H9 (cell line): Measurements from ENCODE around the gene DDX39A. TPM values are rescaled to one million over a fixed set of nuclear protein-coding genes. Genes with fewer than 3 reads are reported as not detected.

Source experiments
- DNase-seq: peaks from one replicate; pipeline ENCODE4 v3.0.0-alpha.2; 2017
- H2AFZ ChIP-seq: one replicate; pipeline ENCODE4 v1.6.1; 2013; ENCODE audit warnings: mild to moderate bottlenecking, low read length, control low read depth, moderate library complexity
- H2AK5ac ChIP-seq: 2 replicates; pipeline ENCODE4 v1.6.1; 2013; ENCODE audit warnings: low read length, control low read depth, mixed read lengths; ENCODE audit not compliant: insufficient read length
- H2BK120ac ChIP-seq: one replicate; pipeline ENCODE4 v1.6.1; 2013; ENCODE audit warnings: low read depth, mild to moderate bottlenecking, low read length, control low read depth, inconsistent platforms; ENCODE audit not compliant: poor library complexity, severe bottlenecking
- H2BK12ac ChIP-seq: 2 replicates; pipeline ENCODE4 v1.6.1; 2013; ENCODE audit warnings: low read length, control low read depth, mixed read lengths, low read depth; ENCODE audit not compliant: insufficient read length
- H2BK15ac ChIP-seq: 2 replicates; pipeline ENCODE4 v1.6.1; 2013; ENCODE audit warnings: low read depth, low read length, control low read depth
- H2BK20ac ChIP-seq: one replicate; pipeline ENCODE4 v1.6.1; 2013; ENCODE audit warnings: low read depth, mild to moderate bottlenecking, low read length, control low read depth, inconsistent platforms; ENCODE audit not compliant: poor library complexity, severe bottlenecking
- H2BK5ac ChIP-seq: 2 replicates; pipeline ENCODE4 v1.6.1; 2013; ENCODE audit warnings: low read length, control low read depth, mixed read lengths; ENCODE audit not compliant: insufficient read length
- H3K14ac ChIP-seq: 2 replicates; pipeline ENCODE4 v1.6.1; 2013; ENCODE audit warnings: low read length, control low read depth; ENCODE audit not compliant: insufficient read depth
- H3K18ac ChIP-seq: 2 replicates; pipeline ENCODE4 v1.6.1; 2013; ENCODE audit warnings: low read depth, mild to moderate bottlenecking, mixed read lengths, low read length, control low read depth; ENCODE audit not compliant: insufficient read length
- H3K23ac ChIP-seq: 2 replicates; pipeline ENCODE4 v1.6.1; 2013; ENCODE audit warnings: low read length, control low read depth, mixed read lengths, low read depth; ENCODE audit not compliant: insufficient read length
- H3K23me2 ChIP-seq: 2 replicates; pipeline ENCODE4 v1.6.1; 2013; ENCODE audit warnings: low read depth, mild to moderate bottlenecking, mixed read lengths, low read length, control low read depth; ENCODE audit not compliant: insufficient read length, poor library complexity, severe bottlenecking
- H3K27ac ChIP-seq: 2 replicates; pipeline ENCODE4 v1.5.1; 2013; ENCODE audit warnings: low read length, control low read depth, mixed read lengths, low read depth; ENCODE audit not compliant: insufficient read length
- H3K27me3 ChIP-seq: 2 replicates; pipeline ENCODE4 v1.6.1; 2013; ENCODE audit warnings: low read length, control low read depth, inconsistent platforms; ENCODE audit not compliant: insufficient read depth
- H3K4ac ChIP-seq: 2 replicates; pipeline ENCODE4 v1.6.1; 2013; ENCODE audit warnings: low read depth, mild to moderate bottlenecking, control low read depth, inconsistent platforms, low read length, moderate library complexity
- H3K4me1 ChIP-seq: 2 replicates; pipeline ENCODE4 v1.6.1; 2013; ENCODE audit warnings: low read length, control low read depth, inconsistent platforms; ENCODE audit not compliant: insufficient read depth
- H3K4me2 ChIP-seq: 2 replicates; pipeline ENCODE4 v1.6.1; 2013; ENCODE audit warnings: low read length, control low read depth, mixed read lengths; ENCODE audit not compliant: insufficient read length, insufficient read depth
- H3K56ac ChIP-seq: 2 replicates; pipeline ENCODE4 v1.6.1; 2013; ENCODE audit warnings: low read depth, mild to moderate bottlenecking, mixed read lengths, low read length, control low read depth; ENCODE audit not compliant: insufficient read length
- H3K79me1 ChIP-seq: 2 replicates; pipeline ENCODE4 v1.6.1; 2013; ENCODE audit warnings: low read depth, mild to moderate bottlenecking, moderate library complexity, low read length, control low read depth, inconsistent platforms; ENCODE audit not compliant: insufficient read depth, poor library complexity, severe bottlenecking
- H3K79me2 ChIP-seq: 2 replicates; pipeline ENCODE4 v1.6.1; 2013; ENCODE audit warnings: low read length, control low read depth, inconsistent platforms; ENCODE audit not compliant: insufficient read depth
- H3K9ac ChIP-seq: 2 replicates; pipeline ENCODE4 v1.6.1; 2013; ENCODE audit warnings: low read length, control low read depth, mixed read lengths; ENCODE audit not compliant: insufficient read length; ENCODE audit errors: extremely low read depth
- H3K9me3 ChIP-seq: one replicate; pipeline ENCODE4 v1.6.1; 2013; ENCODE audit warnings: low read depth, low read length, inconsistent platforms; ENCODE audit not compliant: control insufficient read depth
- H3T11ph ChIP-seq: one replicate; pipeline ENCODE4 v1.6.1; 2013; ENCODE audit warnings: mild to moderate bottlenecking, low read length, control low read depth, inconsistent platforms
- H4K20me1 ChIP-seq: one replicate; pipeline ENCODE4 v1.6.1; 2013; ENCODE audit not compliant: control insufficient read depth, insufficient read length, insufficient read depth
- H4K5ac ChIP-seq: 2 replicates; pipeline ENCODE4 v1.6.1; 2013; ENCODE audit warnings: low read depth, mild to moderate bottlenecking, mixed read lengths, low read length, control low read depth; ENCODE audit not compliant: insufficient read length
- H4K8ac ChIP-seq: replicated peaks from 2 replicates; pipeline ENCODE4 v1.6.1; 2013; ENCODE audit warnings: low read length, control low read depth, mixed read lengths, low read depth; ENCODE audit not compliant: insufficient read length
- H4K91ac ChIP-seq: 2 replicates; pipeline ENCODE4 v1.6.1; 2013; ENCODE audit warnings: low read depth, mild to moderate bottlenecking, moderate library complexity, mixed read lengths, low read length, control low read depth; ENCODE audit not compliant: insufficient read length
- H3K27ac Mint-ChIP-seq, 3 experiments: 2 replicates in 2 of 3; 3 replicates in 1 of 3; pipeline ENCODE4 v1.8.0; 2020 to 2021; ENCODE audit warnings: mixed read lengths in 3 of 3, mild to moderate bottlenecking in 1 of 3, moderate library complexity in 1 of 3
- H3K27me3 Mint-ChIP-seq: 2 replicates; pipeline ENCODE4 v1.8.0; 2021; ENCODE audit warnings: low read depth, mild to moderate bottlenecking, moderate library complexity, mixed read lengths
- H3K36me3 Mint-ChIP-seq, 3 experiments: 2 replicates in 2 of 3; 3 replicates in 1 of 3; pipeline ENCODE4 v1.8.0; 2020 to 2021; ENCODE audit warnings: low read depth in 3 of 3, mixed read lengths in 3 of 3; ENCODE audit not compliant: insufficient read depth in 1 of 3
- H3K4me1 Mint-ChIP-seq, 2 experiments: 2 replicates each; pipeline ENCODE4 v1.8.0; 2020; ENCODE audit warnings: mixed read lengths in 2 of 2
- H3K4me3 Mint-ChIP-seq, 2 experiments: 2 replicates in 1 of 2; 3 replicates in 1 of 2; pipeline ENCODE4 v1.8.0; 2020 to 2021; ENCODE audit warnings: mild to moderate bottlenecking in 2 of 2, mixed read lengths in 2 of 2, moderate library complexity in 1 of 2
- H3K9me3 Mint-ChIP-seq, 2 experiments: 2 replicates in 1 of 2; 3 replicates in 1 of 2; pipeline ENCODE4 v1.8.0; 2020; ENCODE audit warnings: mild to moderate bottlenecking in 2 of 2, mixed read lengths in 2 of 2, moderate library complexity in 1 of 2
- WGBS: extraction: QIAGEN DNeasy Blood & Tissue Kit; methylation state at CpG from one replicate; pipeline ENCODE4 v1.1.7; 2013; ENCODE audit warnings: missing lambda C conversion rate, low lambda C conversion rate, mixed read lengths; ENCODE audit not compliant: insufficient read length; ENCODE audit errors: extremely low coverage; 5-methylcytosine and 5-hydroxymethylcytosine counted together
- total RNA-seq: library from RNA; stranded (reverse); gene quantifications from 2 replicates; pipeline ENCODE4 v1.2.1, GENCODE V29; 2021
- TF ChIP-seq, protein P1 (sequence below): fragments of 200-600 bp; sonication (generic); conservative IDR thresholded peaks from 3 replicates; pipeline ENCODE4 v1.8.0; 2021; ENCODE audit warnings: antibody characterized with exemption, mild to moderate bottlenecking

Gene DDX39A
- total RNA-seq, 1 experiment from 2014 or later: 137 TPM

DNA sequence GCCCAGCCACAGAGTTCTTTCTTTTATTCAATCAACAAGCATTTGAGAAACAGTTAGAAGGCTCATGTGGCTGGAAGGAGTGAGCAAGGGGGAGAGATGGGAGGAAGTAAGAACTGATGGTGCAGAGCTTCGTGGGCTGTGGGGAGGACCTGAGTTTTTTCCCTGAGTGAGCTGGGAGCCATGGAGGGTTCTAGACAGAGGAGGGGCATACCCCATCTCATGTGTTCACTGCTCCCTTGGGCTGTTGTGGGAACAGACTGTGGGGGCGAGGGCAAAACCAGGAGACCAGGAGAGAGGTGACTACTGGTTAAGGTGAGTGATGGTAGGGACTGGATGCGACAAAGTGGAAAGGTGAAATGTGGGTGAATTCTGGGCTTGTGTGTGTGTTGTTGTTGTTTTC lies 11.6 kb upstream of the DDX39A start:
- no peak overlapping the region for H3K27ac Mint-ChIP-seq
- peaks cover 4% of the 10 kb centered on the region for H3K79me1 ChIP-seq
- H3K14ac ChIP-seq: no peak overlapping the region
- no peak overlapping the region for H2AK5ac ChIP-seq
- no peak for DNase-seq
- no peak overlapping the region for H4K8ac ChIP-seq
- H3K9ac ChIP-seq: no peak overlapping the region
- no peaks in the 10 kb centered on the region for H3K9me3 ChIP-seq
- H3K27me3 Mint-ChIP-seq: peaks cover 20% of the 10 kb centered on the region
- H3K79me2 ChIP-seq: 0 out of 2 replicates have a peak, but pooled peaks cover 1% of the 10 kb centered on the region
- WGBS: no CpG with 5 or more reads among the region's 3 CpGs
- no peak overlapping the region for H3K23ac ChIP-seq
- H2BK20ac ChIP-seq: no peak overlapping the region
- no peaks in the 10 kb centered on the region for H4K20me1 ChIP-seq
- no peak overlapping the region for H2AFZ ChIP-seq
- no peak overlapping the region for H4K91ac ChIP-seq
- no peak overlapping the region for H3K56ac ChIP-seq
- no peak overlapping the region for H3K4me2 ChIP-seq
- peaks cover 10 to 12% of the 10 kb centered on the region in 2 experiments for H3K4me1 Mint-ChIP-seq
- H3K4me1 ChIP-seq: no peaks in the 10 kb centered on the region
- no peak overlapping the region for H3K27ac ChIP-seq
- H3K23me2 ChIP-seq: peaks cover 7% of the 10 kb centered on the region
- no peak overlapping the region for H2BK12ac ChIP-seq
- no peaks in the 10 kb centered on the region for H3K27me3 ChIP-seq
- no peak overlapping the region for H2BK5ac ChIP-seq
- no peaks in the 10 kb centered on the region; a peak in 2 of 7 replicates for H3K36me3 Mint-ChIP-seq
- H3K4ac ChIP-seq: no peak overlapping the region
- no peak overlapping the region for H3K18ac ChIP-seq
- no peak overlapping the region for H2BK15ac ChIP-seq
- no peak overlapping the region for H2BK120ac ChIP-seq
- no peaks in the 10 kb centered on the region; a peak in 1 of 5 replicates for H3K9me3 Mint-ChIP-seq
- TF ChIP-seq, protein P1, sequence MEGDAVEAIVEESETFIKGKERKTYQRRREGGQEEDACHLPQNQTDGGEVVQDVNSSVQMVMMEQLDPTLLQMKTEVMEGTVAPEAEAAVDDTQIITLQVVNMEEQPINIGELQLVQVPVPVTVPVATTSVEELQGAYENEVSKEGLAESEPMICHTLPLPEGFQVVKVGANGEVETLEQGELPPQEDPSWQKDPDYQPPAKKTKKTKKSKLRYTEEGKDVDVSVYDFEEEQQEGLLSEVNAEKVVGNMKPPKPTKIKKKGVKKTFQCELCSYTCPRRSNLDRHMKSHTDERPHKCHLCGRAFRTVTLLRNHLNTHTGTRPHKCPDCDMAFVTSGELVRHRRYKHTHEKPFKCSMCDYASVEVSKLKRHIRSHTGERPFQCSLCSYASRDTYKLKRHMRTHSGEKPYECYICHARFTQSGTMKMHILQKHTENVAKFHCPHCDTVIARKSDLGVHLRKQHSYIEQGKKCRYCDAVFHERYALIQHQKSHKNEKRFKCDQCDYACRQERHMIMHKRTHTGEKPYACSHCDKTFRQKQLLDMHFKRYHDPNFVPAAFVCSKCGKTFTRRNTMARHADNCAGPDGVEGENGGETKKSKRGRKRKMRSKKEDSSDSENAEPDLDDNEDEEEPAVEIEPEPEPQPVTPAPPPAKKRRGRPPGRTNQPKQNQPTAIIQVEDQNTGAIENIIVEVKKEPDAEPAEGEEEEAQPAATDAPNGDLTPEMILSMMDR: no peak
- peak overlapping the region in 1 of 2 experiments; percentile 6; a peak in 1 of 5 replicates for H3K4me3 Mint-ChIP-seq
- H4K5ac ChIP-seq: no peak overlapping the region
- H3T11ph ChIP-seq: no peak overlapping the region
